NCI-H146 treated with DMSO at 0.1 percent for 48 hours (cell line): Measurements from ENCODE around the gene TARBP1.
"Not testable (repeated sequence)": the region's sequence is repeated elsewhere in the genome, so short reads cannot be mapped to it uniquely, and the experiment has no call there.

ENCODE experiments used
- DNase-seq: peaks from one replicate; lab custom pipeline; 2025; ENCODE audit not compliant: unreplicated experiment; lab: John Stamatoyannopoulos, UW

The TARBP1 gene, protein sequence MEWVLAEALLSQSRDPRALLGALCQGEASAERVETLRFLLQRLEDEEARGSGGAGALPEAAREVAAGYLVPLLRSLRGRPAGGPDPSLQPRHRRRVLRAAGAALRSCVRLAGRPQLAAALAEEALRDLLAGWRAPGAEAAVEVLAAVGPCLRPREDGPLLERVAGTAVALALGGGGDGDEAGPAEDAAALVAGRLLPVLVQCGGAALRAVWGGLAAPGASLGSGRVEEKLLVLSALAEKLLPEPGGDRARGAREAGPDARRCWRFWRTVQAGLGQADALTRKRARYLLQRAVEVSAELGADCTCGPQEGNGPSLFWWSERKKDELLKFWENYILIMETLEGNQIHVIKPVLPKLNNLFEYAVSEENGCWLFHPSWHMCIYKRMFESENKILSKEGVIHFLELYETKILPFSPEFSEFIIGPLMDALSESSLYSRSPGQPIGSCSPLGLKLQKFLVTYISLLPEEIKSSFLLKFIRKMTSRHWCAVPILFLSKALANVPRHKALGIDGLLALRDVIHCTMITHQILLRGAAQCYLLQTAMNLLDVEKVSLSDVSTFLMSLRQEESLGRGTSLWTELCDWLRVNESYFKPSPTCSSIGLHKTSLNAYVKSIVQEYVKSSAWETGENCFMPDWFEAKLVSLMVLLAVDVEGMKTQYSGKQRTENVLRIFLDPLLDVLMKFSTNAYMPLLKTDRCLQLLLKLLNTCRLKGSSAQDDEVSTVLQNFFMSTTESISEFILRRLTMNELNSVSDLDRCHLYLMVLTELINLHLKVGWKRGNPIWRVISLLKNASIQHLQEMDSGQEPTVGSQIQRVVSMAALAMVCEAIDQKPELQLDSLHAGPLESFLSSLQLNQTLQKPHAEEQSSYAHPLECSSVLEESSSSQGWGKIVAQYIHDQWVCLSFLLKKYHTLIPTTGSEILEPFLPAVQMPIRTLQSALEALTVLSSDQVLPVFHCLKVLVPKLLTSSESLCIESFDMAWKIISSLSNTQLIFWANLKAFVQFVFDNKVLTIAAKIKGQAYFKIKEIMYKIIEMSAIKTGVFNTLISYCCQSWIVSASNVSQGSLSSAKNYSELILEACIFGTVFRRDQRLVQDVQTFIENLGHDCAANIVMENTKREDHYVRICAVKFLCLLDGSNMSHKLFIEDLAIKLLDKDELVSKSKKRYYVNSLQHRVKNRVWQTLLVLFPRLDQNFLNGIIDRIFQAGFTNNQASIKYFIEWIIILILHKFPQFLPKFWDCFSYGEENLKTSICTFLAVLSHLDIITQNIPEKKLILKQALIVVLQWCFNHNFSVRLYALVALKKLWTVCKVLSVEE (N-terminal part only)

DNA sequence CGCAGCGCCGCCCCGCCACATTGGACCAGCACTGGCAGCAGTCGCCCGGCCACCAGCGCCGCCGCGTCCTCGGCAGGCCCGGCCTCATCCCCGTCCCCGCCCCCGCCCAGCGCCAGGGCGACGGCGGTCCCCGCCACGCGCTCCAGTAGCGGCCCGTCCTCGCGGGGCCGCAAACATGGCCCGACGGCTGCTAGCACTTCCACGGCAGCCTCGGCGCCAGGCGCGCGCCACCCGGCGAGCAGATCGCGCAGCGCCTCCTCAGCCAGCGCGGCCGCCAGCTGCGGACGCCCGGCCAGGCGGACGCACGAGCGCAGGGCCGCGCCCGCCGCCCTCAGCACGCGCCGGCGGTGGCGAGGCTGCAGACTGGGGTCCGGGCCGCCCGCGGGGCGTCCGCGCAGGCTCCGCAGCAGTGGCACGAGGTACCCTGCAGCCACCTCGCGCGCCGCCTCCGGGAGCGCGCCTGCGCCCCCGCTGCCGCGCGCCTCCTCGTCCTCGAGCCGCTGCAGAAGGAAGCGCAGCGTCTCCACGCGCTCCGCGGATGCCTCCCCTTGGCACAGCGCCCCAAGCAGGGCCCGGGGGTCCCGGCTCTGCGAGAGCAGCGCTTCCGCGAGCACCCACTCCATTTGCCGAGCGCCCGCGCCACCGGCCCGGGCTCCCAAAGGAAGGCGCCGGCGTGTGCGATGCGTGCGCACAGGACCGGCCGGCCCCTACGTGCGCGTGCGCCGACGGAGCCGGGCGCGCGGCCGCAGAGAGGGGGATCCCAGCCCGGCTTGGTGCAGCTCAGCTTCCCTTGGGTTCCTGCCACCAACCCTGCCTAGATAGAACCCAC, at the start of gene TARBP1:
TARBP1 (minus strand) TSS at position 699 of the 829 bp plus-strand sequence; CDS start at position 623, 76 bp downstream.
- peak; percentile 65 for DNase-seq

DNA sequence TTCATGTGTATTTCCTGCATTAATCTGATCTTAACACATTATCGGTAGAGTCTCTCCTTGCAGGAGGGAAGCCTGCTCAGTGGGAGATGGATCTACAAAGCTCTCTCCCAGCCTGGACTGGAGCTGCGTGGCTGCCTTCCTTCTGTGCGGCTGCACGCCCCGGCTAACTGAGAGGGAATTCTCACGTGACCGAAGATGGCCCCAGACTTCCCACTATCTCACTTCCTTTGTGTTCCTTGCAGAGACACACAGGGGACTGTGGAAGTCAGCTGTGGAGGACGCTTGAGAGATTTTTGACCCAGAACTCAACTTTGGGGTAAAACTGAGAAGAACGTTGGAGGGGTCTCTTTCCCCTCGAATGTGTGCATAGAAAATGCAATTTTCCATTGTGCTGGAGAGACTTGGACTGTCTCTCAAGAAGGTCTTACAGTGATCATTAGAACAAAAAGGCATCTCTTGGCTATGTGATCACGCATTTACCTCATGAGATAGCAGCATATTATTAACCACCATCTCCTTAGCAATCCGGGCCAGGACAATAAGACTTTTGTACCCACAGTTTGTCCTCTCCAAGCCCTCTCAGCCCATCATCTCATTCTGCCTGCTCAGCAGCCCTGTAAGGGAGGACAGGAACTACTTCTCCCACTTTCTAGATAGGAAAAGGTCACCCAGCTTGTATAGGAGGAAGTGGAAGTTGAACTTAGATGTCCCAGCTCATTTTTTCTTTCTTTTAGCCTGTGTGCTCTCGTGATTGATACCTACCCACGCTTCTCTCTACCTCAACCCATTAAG, 49.3 kb upstream of the TARBP1 start:
- DNase-seq, result peak; percentile 7

DNA sequence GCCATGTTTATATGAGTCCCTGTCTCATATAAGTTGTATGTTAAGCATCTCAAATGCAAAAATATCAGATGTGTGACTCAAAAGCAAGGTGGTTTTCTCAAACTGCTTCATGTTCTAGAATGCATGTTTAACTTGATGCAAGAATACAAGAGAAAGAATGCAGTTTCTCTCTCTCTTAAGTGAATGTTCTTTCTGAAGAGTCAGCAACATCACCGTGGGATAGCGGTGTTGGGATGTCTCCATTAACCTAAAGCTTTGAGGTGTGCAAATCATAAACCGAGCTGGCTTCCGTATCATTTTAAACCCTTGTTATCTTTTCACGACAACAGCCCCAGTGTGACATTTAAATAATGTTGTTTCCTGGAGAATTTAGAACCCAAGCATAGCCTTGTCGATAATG, 48.4 kb upstream of the TARBP1 start:
- DNase-seq, result no peak

DNA sequence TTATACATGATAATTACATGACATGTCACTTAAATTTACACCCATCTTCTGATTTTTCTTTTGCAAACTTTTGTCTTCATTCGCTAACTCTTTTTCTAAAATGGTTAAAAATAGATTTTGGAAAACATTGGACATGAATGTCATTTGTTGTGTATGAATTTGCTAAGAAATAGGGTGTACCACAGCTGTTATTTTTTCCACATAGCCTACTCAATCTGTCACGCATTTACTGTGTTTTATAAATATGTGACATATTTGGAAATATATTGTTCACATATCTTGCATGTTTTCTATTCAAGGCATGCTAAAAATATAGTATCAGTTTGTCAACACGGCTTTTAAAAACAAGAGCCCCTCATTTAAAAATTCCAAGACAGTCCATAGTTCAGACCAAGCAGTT, 47.9 kb upstream of the TARBP1 start:
- DNase-seq, result no peak

DNA sequence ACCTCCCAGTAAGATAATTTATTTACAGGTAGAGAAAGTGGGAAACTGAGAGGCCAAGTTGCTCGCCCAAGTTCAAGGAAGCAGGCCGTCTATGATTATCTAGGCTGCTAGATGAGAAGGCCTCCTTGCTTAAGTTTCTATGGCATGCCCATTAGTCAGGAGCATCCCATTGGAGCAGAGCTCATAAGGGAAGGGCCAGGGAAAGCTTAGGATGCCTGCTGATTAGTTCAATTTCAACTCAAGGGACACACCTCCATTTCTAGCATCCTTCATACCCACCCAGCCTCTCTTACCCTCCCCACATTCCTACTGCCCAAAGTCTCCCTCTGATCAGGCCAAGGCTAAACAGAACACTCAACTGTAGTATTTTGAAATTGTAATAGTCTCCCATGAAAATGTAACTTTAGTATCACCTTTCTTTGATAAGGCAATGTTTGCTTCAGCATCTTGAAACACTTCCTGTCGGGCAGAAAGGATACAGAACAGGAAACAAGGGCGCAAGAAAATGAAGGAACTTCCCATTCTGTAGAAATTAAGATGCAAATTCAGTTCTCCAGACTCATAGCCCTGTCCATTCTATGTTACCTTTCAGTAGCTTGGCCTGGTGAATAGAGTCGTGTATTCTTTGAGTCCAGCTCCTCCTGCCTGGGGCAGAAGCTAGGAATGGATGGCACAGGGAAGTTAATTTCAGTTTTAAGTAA, 46.3 kb upstream of the TARBP1 start:
- no peak for DNase-seq

DNA sequence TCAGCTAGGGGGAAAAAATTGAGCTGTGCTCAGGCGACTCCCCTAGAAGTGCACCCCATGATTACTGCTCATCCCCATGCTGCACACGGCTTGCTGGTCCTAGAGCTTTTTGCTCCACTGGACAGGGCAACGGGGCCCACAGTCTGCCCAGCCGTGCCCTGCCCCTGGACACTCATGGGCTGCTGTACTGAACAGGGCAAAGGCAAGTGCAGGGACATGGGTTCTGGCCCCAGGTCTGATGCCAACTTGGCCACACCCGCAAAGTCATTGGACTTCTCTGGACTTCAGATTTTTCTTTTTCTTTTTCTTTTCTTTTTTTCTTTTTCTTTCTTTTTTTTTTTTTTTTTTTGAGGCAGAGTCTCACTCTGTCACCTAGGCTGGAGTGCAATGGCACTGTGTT, 42.9 kb upstream of the TARBP1 start:
- DNase-seq, result no peak

DNA sequence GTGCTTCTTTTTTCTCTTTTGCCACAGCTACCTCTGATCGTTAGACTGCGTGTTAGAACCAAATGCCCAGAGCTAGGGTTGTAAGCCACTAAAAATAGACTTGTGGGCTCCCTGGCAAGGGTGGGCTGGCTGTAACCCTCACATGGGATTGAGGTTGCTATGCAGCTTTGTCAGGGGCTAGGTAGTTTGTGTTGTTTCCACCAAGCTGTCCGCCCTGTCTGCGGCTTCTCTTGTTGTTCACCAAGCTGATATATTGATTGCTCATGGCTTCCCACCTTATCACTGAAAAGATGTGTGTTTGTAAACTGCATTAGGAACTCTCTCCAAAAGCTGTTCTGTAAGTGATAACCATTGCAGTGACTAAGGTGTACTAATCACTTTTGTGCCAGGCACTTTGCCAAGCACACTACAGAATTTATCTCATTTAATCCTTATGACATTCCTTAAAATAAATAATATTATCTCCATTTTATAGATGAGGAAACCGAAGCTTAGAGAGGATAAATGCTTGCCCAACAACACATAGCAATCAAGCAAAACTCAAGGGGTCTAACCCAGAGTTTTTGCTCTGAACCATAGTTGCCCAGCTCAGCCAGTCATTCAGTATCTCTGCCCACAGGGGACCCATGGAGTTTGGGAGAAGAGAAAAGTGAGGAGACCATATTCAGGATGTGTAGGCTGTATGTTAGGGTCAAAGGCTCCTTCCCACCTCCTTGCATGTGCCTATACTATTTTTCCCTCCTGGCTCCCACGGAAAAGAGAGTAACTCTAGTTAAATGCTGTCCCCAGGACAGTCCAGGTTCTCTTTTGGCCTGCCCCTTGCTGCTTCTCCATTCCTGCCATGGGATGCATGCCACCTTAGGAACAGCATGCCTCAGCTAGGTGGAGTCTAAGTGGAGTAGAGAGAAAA, 42.2 kb upstream of the TARBP1 start:
- no peak for DNase-seq

DNA sequence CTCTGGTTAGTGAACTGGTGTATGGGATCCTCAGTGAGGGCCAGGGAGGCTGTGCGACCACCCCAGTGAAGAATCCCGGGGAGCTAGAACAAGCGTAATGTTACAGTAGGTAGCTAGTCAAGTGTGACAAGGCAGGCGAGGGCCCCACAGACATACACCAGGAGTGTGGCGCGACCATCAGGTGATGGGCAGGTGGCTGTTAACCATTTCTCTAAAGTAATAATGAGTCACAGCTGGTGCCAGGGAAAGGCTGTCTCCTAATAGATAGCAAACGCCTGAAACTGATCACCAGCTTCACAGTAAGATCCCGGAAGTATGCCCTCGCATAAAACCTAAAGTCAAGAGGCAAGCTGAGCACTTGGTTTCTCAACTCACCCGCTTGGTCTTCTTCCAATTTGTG, 40.5 kb upstream of the TARBP1 start:
- no peak for DNase-seq

DNA sequence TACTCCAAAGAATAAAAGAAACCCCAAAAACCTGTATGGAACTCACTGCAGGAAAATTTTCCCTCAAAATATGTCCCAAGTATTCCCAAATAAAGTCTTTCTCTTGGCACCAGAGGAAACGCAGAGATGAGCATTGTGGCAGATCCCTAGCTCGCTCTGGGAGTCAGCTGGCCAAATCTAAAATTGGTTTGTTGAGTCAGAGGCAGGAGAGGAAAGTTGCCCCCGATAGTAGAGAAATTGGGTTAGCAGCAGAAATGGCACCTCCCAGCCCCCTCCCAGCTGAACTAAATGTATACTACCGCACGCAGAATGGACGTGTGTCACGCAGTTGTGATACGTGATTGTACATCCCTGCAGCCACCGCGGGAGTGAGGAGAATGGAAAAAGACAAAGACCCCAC, 39.9 kb upstream of the TARBP1 start:
- no peak for DNase-seq

DNA sequence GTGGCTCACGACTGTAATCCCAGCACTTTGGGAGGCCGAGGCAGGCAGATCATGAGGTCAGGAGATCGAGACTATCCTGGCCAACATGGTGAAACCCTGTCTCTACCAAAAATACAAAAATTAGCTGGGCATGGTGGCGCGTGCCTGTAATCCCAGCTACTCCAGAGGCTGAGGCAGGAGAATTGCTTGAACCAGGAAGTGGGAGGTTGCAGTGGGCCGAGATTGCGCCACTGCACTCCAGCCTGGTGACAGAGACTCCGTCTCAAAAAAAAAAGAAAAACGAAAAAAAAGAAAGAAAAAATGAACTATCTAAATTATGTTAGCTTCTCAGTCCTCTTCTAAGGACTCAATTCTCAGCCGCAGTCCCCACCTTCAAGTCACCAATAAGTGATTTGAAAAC, 39.1 kb upstream of the TARBP1 start:
- not testable (repeated sequence) for DNase-seq

DNA sequence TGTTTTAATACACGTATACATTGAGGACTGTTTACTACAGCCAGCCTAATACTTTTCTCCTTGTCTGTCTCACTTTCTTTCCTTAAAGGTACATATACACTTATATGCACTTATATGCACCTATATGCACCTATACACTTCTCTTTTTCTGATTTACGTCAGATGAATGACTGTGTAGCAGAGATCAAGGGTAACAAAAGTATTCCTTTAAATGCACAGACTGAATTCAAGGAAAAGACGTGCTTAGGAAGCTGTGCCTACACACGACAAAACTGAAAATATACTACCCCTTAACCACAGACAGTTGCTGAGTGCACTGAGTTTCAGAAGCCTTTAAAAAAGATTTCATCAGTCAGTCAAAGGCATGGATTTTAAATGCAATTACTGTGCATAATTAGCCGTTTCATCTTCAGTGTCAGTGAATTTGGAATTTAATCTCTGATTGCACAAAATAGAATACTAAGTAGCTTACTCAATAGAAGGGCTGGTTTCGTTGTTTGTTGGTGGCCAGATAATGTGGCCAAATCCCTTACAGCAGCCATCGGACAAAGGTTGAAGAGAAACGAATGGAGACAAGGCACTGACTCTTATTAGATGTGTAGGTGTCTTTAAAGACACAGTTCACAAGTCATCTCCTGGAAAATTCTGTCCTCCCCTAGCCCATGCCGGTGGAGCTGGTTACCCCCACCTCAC, 38.3 kb upstream of the TARBP1 start:
- no peak for DNase-seq

DNA sequence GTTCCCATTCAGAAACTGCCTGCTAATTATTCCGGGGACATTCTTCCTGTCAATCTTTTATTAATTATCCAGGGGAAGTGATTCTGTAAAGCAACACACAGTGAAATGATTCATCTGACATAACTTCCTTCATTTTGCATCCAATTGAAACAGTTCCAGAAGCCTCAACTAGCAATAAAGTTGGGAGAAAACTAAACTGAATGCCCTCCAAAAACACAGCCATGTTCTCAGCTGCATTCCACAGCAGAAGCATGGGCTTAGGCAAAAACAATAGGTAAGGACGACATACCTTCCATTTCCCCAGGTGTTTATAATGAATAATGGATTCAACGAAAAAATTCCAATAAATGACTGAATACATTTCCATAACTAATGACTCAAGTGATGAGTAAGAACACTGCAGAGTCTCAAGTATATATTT, 36.9 kb upstream of the TARBP1 start:
- DNase-seq, result no peak

DNA sequence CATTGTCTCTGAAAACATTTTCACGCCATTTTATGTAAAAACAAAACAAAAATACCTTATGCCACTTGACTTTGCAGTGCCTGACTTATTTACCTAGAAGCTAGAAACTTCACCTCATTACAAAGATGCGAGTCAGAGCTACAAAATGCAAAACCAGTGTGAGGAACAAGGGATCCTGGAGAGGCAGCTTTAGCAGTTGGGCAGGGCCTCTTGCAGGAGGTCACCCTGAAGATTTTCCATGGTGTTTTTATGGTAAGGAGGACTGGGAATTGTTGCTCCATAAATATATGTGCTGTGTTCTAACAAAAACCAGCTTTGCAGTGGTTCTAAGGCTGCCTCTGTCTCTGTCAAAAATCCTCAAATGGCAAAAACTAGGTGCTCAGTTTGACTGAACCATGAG, 36.4 kb upstream of the TARBP1 start:
- DNase-seq, result no peak

DNA sequence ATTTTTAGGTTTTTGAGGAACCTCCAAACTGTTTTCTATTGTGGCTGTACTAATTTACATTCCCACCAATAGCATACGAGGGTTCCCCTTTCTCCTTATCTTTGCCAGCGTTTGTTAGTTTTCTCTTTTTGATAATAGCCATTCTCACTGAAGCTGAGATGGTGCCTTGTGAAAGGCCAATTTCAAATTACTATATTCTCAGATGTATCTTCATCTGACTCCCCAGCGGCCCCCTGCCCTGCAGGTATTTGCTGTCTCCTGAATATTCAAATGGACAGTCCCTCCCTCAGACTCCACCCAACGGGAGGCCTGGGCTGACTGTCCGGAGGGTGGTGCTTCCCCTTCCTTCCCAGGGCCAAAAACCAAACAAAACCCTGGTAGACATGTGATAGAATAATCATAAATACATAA, 33.5 kb upstream of the TARBP1 start:
- DNase-seq, result no peak

DNA sequence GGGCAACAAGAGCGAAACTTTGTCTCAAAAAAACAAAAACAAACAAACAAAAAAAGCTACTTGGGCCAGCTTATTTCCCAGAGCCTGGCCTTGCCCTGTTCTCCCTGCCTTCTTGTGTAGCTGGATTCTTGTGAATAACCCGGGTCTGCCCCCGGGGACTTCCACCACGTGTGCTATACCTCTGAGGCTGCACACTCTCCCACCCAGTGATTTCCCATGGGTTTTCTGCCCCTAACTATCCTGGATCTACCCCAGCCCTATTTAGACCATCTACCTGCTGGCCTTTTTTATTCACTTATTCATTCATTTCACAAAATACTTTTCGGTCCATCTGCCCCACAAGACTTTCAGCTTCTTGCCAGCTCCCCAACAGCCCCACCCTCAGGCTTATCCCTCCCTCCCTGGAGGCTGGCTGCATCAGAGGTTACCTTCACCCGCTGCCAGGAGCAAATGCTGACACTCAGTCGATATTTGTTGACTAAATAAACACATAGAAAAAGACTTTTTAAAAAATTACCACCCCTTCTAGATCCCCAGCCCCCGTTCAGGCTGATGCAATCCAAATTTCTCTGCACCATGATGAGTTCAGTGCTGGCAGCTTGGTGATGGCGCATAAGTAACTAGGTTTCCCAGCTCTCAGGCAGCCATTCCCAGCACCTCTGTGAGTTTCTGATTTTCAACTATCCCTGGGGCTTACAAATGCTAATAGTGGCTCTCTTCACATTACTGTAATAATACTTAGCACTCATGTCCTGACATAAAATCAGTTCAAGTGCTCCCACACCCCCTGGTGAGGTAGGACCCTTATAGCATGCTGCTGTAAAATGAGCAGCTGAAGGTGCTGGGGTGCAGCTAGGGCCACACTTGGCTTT, 30.7 kb upstream of the TARBP1 start:
- DNase-seq, result no peak

DNA sequence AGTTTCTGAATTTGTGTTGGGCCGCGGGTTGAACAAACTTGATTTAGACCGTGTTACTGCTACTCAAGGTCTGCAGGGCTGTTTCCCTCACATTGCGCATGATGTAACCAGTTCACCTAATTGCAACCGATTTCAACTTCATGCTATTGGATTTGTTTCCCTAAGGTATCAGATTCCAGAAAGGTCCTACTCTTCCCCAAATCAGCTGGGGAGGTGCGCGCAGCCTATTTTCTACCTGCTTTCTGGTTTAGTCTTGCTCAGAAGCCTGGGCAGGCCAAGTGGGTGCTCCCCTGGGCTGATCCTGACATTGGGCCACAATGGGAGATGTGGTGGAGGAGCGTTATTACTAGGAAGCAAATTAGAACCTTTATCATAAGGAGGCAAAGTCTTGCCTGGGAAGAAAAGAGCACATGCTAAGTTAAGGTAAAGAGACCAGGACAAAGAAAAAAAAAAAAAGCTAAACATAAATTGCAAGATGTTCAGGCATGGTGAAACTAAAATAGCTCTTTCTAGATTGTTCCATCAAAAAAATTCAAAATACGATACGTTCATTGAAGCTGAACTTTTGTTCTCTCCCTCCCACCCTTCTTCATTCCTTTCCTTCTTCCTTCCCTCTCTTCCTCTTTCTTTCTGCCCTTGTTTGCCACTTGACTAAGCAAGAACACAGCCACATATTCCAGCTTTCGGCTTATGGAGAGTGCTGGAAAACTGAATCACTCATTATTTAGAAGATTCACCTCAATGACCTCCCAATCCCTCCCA, 28.8 kb upstream of the TARBP1 start:
- DNase-seq, result no peak
